GM21447 (cell line): Measurements from ENCODE around the gene BHLHA9.

ENCODE experiments used
- ATAC-seq: cut with Tn5 transposase; IDR thresholded peaks from one replicate; pipeline ENCODE4 v1.9.1; 2021; ENCODE audit not compliant: unreplicated experiment

The BHLHA9 gene

GRCh38 chr17:1251866-1252608 lies 18.2 kb upstream of the BHLHA9 start:
- no peak for ATAC-seq

- ATAC-seq, result no peak
Observed at GRCh38 chr17:1255041-1255440, 15.2 kb upstream of the BHLHA9 start.

- ATAC-seq, result no peak
Observed at GRCh38 chr17:1256699-1257098, 13.5 kb upstream of the BHLHA9 start.

- no peak for ATAC-seq
Observed at GRCh38 chr17:1260086-1260769, 10.0 kb upstream of the BHLHA9 start.

GRCh38 chr17:1260770-1261161 lies 9.5 kb upstream of the BHLHA9 start:
- ATAC-seq, result no peak

- no peak for ATAC-seq
Observed at GRCh38 chr17:1264196-1264595, 6.0 kb upstream of the BHLHA9 start.

GRCh38 chr17:1267471-1267943 lies 2.7 kb upstream of the BHLHA9 start:
- ATAC-seq, result peak; percentile 7

- ATAC-seq, result no peak
Observed at GRCh38 chr17:1271030-1271423, 783 bp downstream of the BHLHA9 start.

GRCh38 chr17:1271441-1271840 lies 1.2 kb downstream of the BHLHA9 start:
- ATAC-seq, result no peak

GRCh38 chr17:1272701-1273100 lies 2.5 kb downstream of the BHLHA9 start:
- no peak for ATAC-seq

- no peak for ATAC-seq
Observed at GRCh38 chr17:1273492-1274244, 3.4 kb downstream of the BHLHA9 start.

GRCh38 chr17:1274245-1274608 lies 4.0 kb downstream of the BHLHA9 start:
- ATAC-seq, result no peak

GRCh38 chr17:1275205-1275961 lies 5.1 kb downstream of the BHLHA9 start:
- ATAC-seq, result no peak

GRCh38 chr17:1275962-1276736 lies 5.9 kb downstream of the BHLHA9 start:
- no peak for ATAC-seq

- ATAC-seq, result no peak
Observed at GRCh38 chr17:1280652-1281051, 10.4 kb downstream of the BHLHA9 start.

- ATAC-seq, result no peak
Observed at GRCh38 chr17:1286379-1287106, 16.3 kb downstream of the BHLHA9 start.

GRCh38 chr17:1289695-1290094 lies 19.5 kb downstream of the BHLHA9 start:
- ATAC-seq, result no peak

- ATAC-seq, result no peak
Observed at GRCh38 chr17:1290676-1291075, 20.4 kb downstream of the BHLHA9 start.

GRCh38 chr17:1294157-1294717 lies 24.0 kb downstream of the BHLHA9 start:
- no peak for ATAC-seq
